ENCODE measurements around the gene TXNL1. TPM values are rescaled to one million over a fixed set of nuclear protein-coding genes. Genes with fewer than 3 reads are reported as not detected.

Gene TXNL1
- total and polyA plus RNA-seq, 2 of the 8 experiments (the other 6 are each of a cell fraction or from before 2014, with no cell fraction given) = 35.1 to 85.8 TPM

- Histone ChIP-seq H3K9ac (replicated peaks in 1 of 4; ENCODE audit: extremely low read depth in 1 of 4, low read depth in 3 of 4, low read length in 3 of 4) (no peak overlapping the region), H2BK5ac (ENCODE audit: low read depth, low read length) (no peak overlapping the region), H2AK5ac (ENCODE audit: low read depth, low read length) (no peak overlapping the region), H4K20me1 (replicated peaks in 1 of 2; ENCODE audit: control insufficient read depth in 1 of 2, insufficient read depth in 2 of 2, low read length in 2 of 2) (no peaks in the 10 kb centered on the region), H4K91ac (replicated peaks; ENCODE audit: insufficient read length, low read length) (no peak overlapping the region), H3K27ac (ENCODE audit: low read depth, low read length) (no peak overlapping the region), H2BK12ac (ENCODE audit: low read depth, low read length) (no peak overlapping the region), H2BK120ac (replicated peaks; ENCODE audit: low read depth, low read length) (no peak overlapping the region), H3K14ac (ENCODE audit: insufficient read length) (no peak overlapping the region), H3K79me1 (ENCODE audit: low read depth, low read length) (0 out of 2 replicates have a peak, but pooled peaks cover 2% of the 10 kb centered on the region), H3K23me2 (ENCODE audit: low read depth, low read length) (no peaks in the 10 kb centered on the region), H3K4me1 (replicated peaks in 1 of 4; ENCODE audit: control insufficient read depth in 3 of 4, insufficient read depth in 4 of 4, low read length in 3 of 4) (no peaks in the 10 kb centered on the region), H4K8ac (ENCODE audit: extremely low read depth, insufficient read depth, low read length) (no peak overlapping the region), H3K27me3 (replicated peaks in 1 of 4; ENCODE audit: control insufficient read depth in 3 of 4, extremely low read depth in 1 of 4, insufficient read depth in 3 of 4, low read length in 3 of 4) (no peaks in the 10 kb centered on the region), H3K9me3 (ENCODE audit: insufficient read depth in 2 of 2, low read depth in 1 of 2, low read length in 1 of 2) (no peaks in the 10 kb centered on the region), H2BK20ac (ENCODE audit: low read length) (no peak overlapping the region), H3K4me2 (ENCODE audit: insufficient read depth in 1 of 2, low read depth in 2 of 2, low read length in 2 of 2) (no peak overlapping the region), H3K18ac (ENCODE audit: extremely low read depth, low read length) (no peak overlapping the region), H3K4me3 (ENCODE audit: extremely low read depth in 1 of 4, insufficient read depth in 2 of 4, low read depth in 3 of 4, low read length in 4 of 4) (no peak overlapping the region), H3K79me2 (ENCODE audit: control insufficient read depth in 1 of 2, insufficient read depth in 2 of 2, low read length in 2 of 2) (no peaks in the 10 kb centered on the region), H3K36me3 (ENCODE audit: control insufficient read depth in 2 of 4, insufficient read depth in 4 of 4, low read length in 3 of 4) (peaks cover 3 to 65% (median 24%) of the 10 kb centered on the region in 4 experiments; a peak in 7 of 8 replicates), H2AFZ (ENCODE audit: low read length) (no peak overlapping the region), H2BK15ac (ENCODE audit: low read length) (no peak overlapping the region), H3K23ac (ENCODE audit: insufficient read length) (no peak overlapping the region), H3K56ac (replicated peaks; ENCODE audit: insufficient read length, low read depth, low read length) (no peak overlapping the region), H3K4ac (replicated peaks; ENCODE audit: insufficient read length, low read depth, low read length) (no peak overlapping the region), H4K5ac (ENCODE audit: insufficient read length, low read depth, low read length) (no peak overlapping the region)
- DNase-seq (ENCODE audit: low read depth in 1 of 2, low spot score in 2 of 2) (no peak), FAIRE-seq (no peak)
- no peak for TF ChIP-seq ATF3 (IDR thresholded peaks at IDR 0.05; ENCODE audit: insufficient read depth, low read depth, low read length)
- no peak for TF ChIP-seq EZH2 (IDR thresholded peaks at IDR 0.05; ENCODE audit: low read depth, low read length, severe bottlenecking)
- no peak for TF ChIP-seq BACH1 (IDR thresholded peaks at IDR 0.05; ENCODE audit: low read length)
- TF ChIP-seq JUN (IDR thresholded peaks at IDR 0.05; ENCODE audit: low read depth, low read length) = no peak
- TF ChIP-seq RAD21 (IDR thresholded peaks at IDR 0.05 in 1 of 2, conservative IDR thresholded peaks at IDR 0.05 in 1 of 2; ENCODE audit: low read depth in 2 of 2, low read length in 2 of 2) = no peak
- no peak for TF ChIP-seq SP4 (IDR thresholded peaks at IDR 0.05; ENCODE audit: low read length)
- no peak for TF ChIP-seq RBBP5 (IDR thresholded peaks at IDR 0.05; ENCODE audit: borderline replicate concordance, low read depth, low read length)
- no peak for TF ChIP-seq CBX8 (IDR thresholded peaks at IDR 0.05; ENCODE audit: borderline replicate concordance, low read depth, low read length)
- no peak for TF ChIP-seq SIN3A (conservative IDR thresholded peaks at IDR 0.05 in 1 of 2, IDR thresholded peaks at IDR 0.05 in 1 of 2; ENCODE audit: low read depth in 1 of 2, low read length in 2 of 2)
- no peak for TF ChIP-seq TAF1 (IDR thresholded peaks at IDR 0.05; ENCODE audit: low read depth, low read length)
- TF ChIP-seq POLR2AphosphoS5 (IDR thresholded peaks at IDR 0.05; ENCODE audit: low read depth, low read length) = no peak
- POLR2A ChIA-PET (ENCODE audit: partially characterized antibody) = interaction anchor here (0.7 to 1.6 kb wide), 2 partner anchors 10 to 22 kb away, joined by 3 read pairs; partner anchors contain the start of gene TXNL1
- CTCF ChIA-PET (ENCODE audit: partially characterized antibody) = interaction anchor here (1.1 kb wide), 1 partner anchor 9 kb away, joined by 5 read pairs; no protein-coding TSS in a partner anchor
- 90% methylated on average over 6 of the region's 7 CpGs; no CpG with 5 or more reads in 1 of the 2 experiments for WGBS, 2 experiments (ENCODE audit: extremely low coverage in 1 of 2, insufficient coverage in 1 of 2, insufficient read length in 1 of 2, insufficient replicate concordance in 2 of 2, low coverage in 1 of 2, low lambda C conversion rate in 2 of 2, missing lambda C conversion rate in 1 of 2)
These were observed 22.5 kb downstream of the TXNL1 start for GRCh38 chr18:56615738-56616520.

Measured in H1 (cell line).